Stimulated activated CD4-positive, alpha-beta T cell treated with anti-CD3 and anti-CD28 coated beads, TNF-alpha, amount 100 ng/mL, for 1 hour (primary cell): ENCODE measurements around the gene CADM1.

Experiments
- DNase-seq, 3 donors: peaks; one replicate each; pipeline ENCODE4 v3.0.0-alpha.2; 2020; ENCODE audit warnings: low read depth in 3 of 3, low spot score in 1 of 3

CADM1 gene

GRCh38 chr11:115322553-115323203 lies 181.5 kb downstream of the CADM1 start:
- no peak for DNase-seq

DNA sequence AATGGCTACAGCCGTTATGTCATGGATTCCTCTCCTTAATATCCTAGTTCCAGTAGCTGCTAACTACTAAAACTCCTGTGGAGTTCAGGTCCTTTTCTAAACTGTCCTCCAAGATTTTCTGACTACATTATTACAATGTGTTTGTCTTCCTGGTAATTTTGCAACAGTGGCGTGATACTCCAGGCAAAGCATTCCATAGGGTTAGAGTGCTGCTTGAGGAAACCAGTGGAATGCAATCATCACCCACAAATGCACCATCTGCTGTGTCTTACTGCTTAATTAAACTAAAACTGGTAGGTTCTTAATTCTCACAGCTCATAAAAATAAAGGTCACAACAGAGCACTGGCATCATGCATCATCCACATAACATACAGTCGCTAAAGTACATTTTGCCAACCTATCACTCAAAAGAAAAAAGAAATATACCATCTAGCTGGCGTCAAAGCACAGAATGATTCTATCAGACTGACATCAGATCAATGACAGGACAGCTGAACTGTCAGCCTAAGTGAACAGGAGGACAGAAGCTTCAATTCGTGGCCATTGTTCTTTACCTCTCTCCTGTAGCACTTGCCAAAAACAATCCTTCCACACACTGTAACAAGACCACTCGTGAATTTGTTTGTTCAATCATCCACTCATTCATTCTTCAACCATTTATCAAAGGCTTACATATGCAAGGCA lies 182.5 kb downstream of the CADM1 start:
- DNase-seq: no peak

DNA sequence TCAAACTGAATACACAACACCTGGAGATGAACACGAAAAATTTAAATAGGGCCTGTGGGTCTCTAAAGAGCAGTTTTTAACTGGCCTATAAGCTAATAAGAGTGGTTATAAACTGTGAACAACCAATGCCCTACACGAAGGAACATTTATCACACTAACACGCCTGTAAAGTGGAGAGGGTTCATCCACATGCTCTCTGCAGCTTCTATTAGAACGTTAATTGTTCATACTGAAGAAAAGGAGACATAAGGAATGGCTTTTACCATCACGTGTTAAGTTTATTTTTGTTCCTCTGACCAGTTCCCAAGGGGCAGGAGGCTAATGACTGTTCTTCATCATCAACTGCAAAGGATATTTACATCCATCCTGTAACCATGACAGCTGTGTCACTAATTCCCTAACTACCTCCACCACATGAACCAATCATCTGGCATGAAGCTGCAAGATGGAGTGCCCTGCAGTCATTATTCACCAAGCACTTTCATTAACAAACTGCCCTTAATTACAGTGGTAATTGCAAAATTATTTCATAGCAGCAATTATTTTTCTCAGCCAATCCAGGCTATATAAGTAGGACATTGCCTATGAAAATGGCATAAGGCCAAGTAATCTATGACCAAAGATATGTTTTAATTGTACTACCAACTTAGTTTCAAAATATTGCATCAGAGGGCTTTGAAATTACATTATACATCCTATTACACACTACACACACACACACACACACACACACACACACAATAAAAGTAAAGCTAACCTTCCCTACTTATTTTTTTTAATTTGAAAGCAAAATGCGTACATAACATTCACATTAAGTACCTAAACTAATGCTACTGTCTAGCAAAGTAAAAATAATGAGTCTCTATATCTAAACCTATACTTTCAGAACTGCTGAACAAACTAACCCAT lies 186.7 kb downstream of the CADM1 start:
- DNase-seq: no peak

GRCh38 chr11:115316696-115317095 lies 187.5 kb downstream of the CADM1 start:
- DNase-seq: no peak

- no peak for DNase-seq
These were observed 189.8 kb downstream of the CADM1 start for GRCh38 chr11:115314330-115314920.

GRCh38 chr11:115313224-115313838 lies 190.9 kb downstream of the CADM1 start:
- no peak for DNase-seq

DNA sequence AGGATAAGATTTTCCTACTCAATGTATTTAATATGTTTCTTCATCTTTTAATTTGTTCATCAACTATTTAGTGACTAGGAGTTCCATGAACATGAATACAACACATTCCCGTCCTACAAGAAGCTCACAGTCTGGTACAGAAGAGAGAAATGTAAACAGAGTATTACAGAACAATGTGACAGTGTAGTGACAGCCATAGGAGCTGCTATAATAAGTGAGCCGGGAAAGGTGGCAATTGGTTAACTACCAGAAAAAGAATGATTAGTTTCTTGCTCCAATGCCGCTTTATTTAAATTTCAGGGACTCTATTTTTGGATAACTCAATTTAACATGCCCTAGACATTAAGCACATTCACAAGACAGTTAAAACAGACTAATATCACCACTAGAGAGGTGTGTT lies 192.3 kb downstream of the CADM1 start:
- no peak for DNase-seq

DNA sequence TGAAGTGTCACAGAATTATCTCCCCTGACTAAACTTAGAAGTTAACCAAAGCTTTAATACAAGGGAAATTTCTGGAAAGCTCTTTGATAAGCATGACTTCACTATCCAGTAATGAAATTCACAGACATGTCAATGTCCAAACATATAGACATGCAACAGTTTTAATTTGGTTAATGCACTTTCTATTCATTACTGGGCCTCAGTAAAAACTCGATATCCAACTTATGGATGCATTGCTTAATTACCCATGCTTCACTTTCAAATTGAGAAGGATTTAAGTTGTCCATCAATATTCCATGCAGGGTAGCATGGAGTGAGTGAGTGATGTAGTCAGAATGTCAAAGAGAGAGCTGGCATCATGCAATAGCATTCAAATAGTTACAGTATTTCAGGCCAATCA lies 197.5 kb downstream of the CADM1 start:
- DNase-seq: no peak

DNA sequence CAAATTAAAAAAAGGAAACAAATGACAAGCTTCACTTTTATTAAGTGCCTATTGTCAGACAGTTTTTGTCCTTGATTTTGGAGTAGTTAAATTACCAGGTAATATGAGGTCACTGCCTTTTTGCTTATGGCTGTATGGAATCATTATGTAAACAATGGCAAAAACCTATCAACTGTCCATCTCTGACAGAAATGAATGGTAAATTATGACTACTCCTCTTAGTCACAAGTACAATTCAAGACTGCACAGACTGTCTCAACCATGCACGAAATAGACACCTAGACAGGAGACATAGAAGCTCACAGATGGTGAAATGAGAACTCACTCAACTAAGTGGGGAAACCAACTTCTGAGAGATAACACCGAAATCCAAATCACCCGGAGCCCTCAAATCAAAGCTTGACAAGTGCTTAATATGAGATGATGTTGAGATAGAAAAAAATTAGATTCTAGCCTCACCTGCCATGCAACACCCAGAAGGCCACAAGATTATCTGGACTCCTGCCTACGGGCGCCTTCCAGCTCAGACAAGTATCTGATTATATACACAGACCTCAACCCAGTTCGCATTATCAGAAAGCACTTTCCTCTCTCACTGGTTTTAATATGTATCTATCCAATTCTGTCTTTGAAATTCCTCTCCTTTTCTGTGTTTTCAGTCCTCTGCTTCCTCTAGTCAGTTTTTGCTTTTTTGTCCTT lies 199.3 kb downstream of the CADM1 start:
- DNase-seq: no peak

DNA sequence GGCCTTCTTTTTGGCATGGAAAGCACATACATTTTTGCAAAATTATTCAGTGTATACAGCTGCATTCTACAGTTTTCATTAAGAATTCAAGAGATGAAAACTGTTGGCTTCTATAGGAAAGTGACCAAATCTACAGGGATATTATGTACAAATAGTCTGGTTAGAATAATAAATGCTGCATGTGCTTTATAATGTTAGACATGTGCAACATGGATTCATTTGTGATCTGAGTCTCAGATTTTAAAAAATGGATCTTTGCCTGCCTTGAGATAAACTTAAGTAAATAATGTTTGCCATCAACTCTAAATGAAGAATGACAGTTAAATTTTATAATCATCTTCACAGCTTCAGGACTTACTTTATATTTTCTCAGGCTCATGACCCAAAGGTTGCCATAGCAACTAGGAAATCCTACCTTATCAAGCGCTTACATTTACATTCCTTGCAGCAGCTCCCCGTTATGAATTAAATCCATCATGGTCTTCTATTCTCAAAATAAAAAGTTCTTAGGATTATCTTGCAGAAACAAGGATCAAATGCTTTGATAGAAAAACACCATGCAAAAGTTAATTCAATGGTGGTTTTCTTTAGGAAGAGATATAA lies 200.2 kb downstream of the CADM1 start:
- no peak for DNase-seq

- no peak for DNase-seq
These were observed 201.1 kb downstream of the CADM1 start for GRCh38 chr11:115302946-115303703.

GRCh38 chr11:115300660-115301428 lies 203.4 kb downstream of the CADM1 start:
- no peak for DNase-seq

GRCh38 chr11:115298300-115299012 lies 205.8 kb downstream of the CADM1 start:
- DNase-seq: no peak

DNA sequence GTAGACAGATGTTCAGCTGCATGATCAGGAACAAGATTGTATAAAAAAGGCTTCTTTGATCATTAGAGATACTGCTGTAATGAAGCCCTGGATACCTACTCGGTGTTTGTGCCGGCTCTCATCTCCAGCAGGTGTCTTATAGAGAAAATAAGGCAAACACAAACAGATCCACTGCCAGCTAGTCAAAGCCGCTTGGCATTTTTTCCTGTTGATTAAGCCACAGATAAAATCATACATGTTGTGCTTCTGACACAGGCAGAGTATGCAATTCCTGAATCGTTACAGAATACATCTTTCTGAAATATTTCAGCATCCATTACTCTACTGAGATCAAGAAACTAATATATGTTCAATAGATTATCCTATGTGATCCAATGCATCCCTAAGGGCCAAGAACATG lies 206.9 kb downstream of the CADM1 start:
- DNase-seq: no peak

DNA sequence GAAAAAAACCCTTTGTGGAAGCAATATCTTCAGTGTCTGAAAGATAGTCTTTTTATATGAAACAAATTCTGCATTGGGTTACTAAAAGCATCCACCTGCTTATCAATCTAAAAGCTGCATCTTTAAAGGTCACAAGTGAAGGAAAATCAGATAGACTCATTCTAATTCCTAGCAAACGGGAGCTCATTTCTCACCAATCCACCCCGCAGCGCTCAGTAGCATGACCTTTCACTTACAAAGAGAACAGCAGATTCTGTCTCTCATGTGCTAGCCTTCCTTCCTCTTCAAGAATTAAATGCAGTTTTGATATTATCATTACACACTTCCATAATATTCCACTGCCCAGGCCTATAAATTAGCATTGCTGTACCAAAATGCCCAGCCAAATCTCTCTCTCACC lies 212.9 kb downstream of the CADM1 start:
- no peak for DNase-seq

GRCh38 chr11:115290893-115291292 lies 213.3 kb downstream of the CADM1 start:
- no peak for DNase-seq

DNA sequence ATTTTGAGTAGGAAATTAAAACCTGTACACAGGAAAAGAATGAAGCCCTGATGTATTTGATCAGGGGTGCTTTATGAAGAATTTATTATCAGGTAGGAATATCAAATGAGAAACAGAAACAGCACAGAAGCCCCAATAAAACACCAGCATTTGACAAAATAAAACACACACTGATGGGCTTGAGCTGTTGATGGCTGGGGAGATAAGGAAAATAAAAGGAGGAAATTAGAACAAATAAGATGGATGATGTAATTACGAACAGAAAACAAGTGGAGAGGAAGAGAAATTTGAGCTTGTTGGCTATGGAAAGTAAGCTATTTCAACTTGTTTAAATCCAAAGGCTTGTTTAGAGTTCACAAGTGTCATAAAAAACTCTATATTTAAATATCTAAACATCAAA lies 213.7 kb downstream of the CADM1 start:
- DNase-seq: no peak

DNA sequence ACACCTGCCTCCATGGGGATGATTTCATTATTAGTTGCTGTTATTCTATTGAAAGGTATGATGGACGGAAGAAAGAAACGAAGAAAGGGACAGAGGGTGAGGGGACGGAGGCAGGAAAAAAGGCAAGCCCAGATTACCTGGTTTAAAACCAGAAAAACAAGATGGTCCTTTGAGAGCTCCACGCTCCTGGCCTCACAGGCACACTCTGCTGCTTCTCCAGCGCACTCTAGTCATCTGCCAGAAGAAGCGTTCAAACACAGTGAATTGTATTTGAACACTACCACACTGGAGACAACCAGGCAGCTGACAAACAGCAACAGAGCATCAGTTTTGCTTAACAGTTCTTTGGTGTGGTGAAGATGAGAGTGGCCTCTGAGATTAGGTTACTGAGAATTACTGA lies 216.9 kb downstream of the CADM1 start:
- DNase-seq: no peak
